Upper lobe of left lung (tissue), 4 donors: ENCODE measurements around the gene NHERF1.

Source experiments
- EP300 ChIP-seq, 4 donors: sonication (generic); formaldehyde crosslinking; IDR thresholded peaks; one replicate each; pipeline ENCODE4 v1.5.1; 2017; ENCODE audit warnings: antibody characterized with exemption in 4 of 4, control low read depth in 2 of 4
- POLR2A ChIP-seq, 4 donors: fragments of 450-650 bp; IDR thresholded peaks; one replicate each; pipeline ENCODE4 v1.5.1; 2016 to 2017; ENCODE audit warnings: antibody characterized with exemption in 4 of 4, mild to moderate bottlenecking in 2 of 4
- POLR2AphosphoS5 ChIP-seq, 2 donors: sonication (generic); formaldehyde crosslinking; IDR thresholded peaks; one replicate each; pipeline ENCODE4 v1.5.1; 2017; ENCODE audit warnings: antibody characterized with exemption in 2 of 2
- TF ChIP-seq, protein P1 (sequence below), 6 experiments: fragments of 450-650 bp in 4 of 6; fragments of 200-600 bp in 2 of 6; sonication (generic) in 2 of 6; IDR thresholded peaks; one replicate each; pipeline ENCODE4 v1.5.1; 2016 to 2019; ENCODE audit warnings: antibody characterized with exemption in 6 of 6

DNA sequence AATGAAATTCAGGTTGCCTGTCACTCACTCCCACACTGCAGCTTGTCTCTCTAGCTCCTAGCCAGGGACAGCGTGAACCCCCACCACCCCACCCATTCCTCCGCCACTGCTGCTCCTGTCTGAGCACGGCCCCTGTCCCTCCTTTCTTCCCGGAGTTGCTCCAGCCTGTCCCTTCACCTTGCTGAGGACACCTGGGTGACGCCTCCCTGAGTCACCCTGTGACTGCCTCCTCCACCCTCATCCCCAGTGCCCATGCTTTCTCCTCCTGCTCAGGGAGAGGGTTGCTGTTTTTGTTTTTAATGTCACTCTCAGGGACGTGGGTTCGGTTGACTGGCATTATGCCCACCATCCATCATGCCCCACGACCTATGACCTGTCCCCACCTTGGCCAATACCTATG, 53.5 kb downstream of the NHERF1 start:
- TF ChIP-seq POLR2AphosphoS5 (IDR thresholded peaks at IDR 0.05) (no peak), POLR2A (IDR thresholded peaks at IDR 0.05) (no peak), EP300 (IDR thresholded peaks at IDR 0.05) (no peak)
- TF ChIP-seq, protein P1, sequence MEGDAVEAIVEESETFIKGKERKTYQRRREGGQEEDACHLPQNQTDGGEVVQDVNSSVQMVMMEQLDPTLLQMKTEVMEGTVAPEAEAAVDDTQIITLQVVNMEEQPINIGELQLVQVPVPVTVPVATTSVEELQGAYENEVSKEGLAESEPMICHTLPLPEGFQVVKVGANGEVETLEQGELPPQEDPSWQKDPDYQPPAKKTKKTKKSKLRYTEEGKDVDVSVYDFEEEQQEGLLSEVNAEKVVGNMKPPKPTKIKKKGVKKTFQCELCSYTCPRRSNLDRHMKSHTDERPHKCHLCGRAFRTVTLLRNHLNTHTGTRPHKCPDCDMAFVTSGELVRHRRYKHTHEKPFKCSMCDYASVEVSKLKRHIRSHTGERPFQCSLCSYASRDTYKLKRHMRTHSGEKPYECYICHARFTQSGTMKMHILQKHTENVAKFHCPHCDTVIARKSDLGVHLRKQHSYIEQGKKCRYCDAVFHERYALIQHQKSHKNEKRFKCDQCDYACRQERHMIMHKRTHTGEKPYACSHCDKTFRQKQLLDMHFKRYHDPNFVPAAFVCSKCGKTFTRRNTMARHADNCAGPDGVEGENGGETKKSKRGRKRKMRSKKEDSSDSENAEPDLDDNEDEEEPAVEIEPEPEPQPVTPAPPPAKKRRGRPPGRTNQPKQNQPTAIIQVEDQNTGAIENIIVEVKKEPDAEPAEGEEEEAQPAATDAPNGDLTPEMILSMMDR (IDR thresholded peaks at IDR 0.05): no peak
